Memory B cell (primary cell): Measurements from ENCODE around the gene PTDSS2.
"Not testable (repeated sequence)": the region's sequence is repeated elsewhere in the genome, so short reads cannot be mapped to it uniquely, and the experiment has no call there.

Experiments used
- ATAC-seq: fragments of 150-1000 bp; cut with Tn5 transposase; 2 replicates; pipeline ENCODE4 v1.10.0; 2021; ENCODE audit warnings: low read depth, mild to moderate bottlenecking, moderate library complexity
- DNase-seq, 2 donors: peaks; one replicate each; pipeline ENCODE4 v3.0.0; 2022; ENCODE audit warnings: low spot score in 2 of 2
- H3K27ac Mint-ChIP-seq: one replicate; pipeline ENCODE4 v1.8.0; 2022; ENCODE audit warnings: mild to moderate bottlenecking, moderate library complexity, mixed read lengths
- H3K27me3 Mint-ChIP-seq: one replicate; pipeline ENCODE4 v1.8.0; 2022; ENCODE audit warnings: mixed read lengths
- H3K36me3 Mint-ChIP-seq: one replicate; pipeline ENCODE4 v1.8.0; 2022; ENCODE audit warnings: mild to moderate bottlenecking, mixed read lengths
- H3K4me1 Mint-ChIP-seq: one replicate; pipeline ENCODE4 v1.8.0; 2022; ENCODE audit warnings: mixed read lengths
- H3K4me3 Mint-ChIP-seq: one replicate; pipeline ENCODE4 v1.8.0; 2022; ENCODE audit warnings: mild to moderate bottlenecking, moderate library complexity, mixed read lengths
- H3K9me3 Mint-ChIP-seq: one replicate; pipeline ENCODE4 v1.8.0; 2022; ENCODE audit warnings: mixed read lengths

Gene PTDSS2

DNA sequence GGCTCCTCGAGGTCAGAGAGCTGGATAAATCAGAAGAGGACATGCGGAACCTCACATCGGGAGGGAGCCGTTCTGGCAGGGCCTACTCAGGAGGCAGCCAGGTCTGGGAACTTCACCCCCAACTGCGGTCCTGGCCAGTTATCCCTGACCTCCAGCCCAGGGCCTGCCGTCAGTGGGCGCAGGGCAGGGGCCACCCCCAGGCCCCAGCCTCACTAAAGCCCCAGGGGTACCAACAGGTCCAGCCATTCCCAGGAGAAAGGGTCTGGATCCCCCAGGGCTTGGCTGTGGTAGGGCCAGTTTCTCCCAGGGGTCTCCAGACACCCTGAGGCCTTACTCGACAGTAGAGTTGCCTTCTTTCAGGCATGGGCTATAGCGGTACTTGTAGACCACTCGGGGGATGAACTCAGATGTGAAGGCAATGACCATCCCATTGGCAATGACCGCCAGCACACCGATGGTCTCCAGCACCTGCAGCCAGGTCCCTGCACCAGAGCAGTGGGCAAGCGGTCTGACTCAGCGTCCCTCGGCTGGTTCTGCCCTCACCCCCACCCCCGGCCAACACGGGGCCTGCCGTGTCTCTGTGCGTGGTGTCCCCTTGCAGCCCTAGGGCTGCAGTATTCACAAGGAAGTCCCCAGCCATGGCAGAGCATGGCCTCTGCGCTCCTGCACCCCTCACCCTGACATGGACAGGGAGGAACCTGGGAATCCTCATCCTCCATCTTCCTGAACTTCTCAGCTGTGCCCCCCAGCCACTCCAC is 30.7 kb upstream of the PTDSS2 start:
- peaks cover 14% of the 10 kb centered on the region for H3K4me1 Mint-ChIP-seq
- DNase-seq (peak in 1 of 2 donors; percentile 10), ATAC-seq (no peak)
- no peaks in the 10 kb centered on the region for H3K9me3 Mint-ChIP-seq
- no peak overlapping the region for H3K4me3 Mint-ChIP-seq
- no peak overlapping the region for H3K27ac Mint-ChIP-seq
- peaks cover 4% of the 10 kb centered on the region for H3K36me3 Mint-ChIP-seq
- H3K27me3 Mint-ChIP-seq = no peaks in the 10 kb centered on the region

DNA sequence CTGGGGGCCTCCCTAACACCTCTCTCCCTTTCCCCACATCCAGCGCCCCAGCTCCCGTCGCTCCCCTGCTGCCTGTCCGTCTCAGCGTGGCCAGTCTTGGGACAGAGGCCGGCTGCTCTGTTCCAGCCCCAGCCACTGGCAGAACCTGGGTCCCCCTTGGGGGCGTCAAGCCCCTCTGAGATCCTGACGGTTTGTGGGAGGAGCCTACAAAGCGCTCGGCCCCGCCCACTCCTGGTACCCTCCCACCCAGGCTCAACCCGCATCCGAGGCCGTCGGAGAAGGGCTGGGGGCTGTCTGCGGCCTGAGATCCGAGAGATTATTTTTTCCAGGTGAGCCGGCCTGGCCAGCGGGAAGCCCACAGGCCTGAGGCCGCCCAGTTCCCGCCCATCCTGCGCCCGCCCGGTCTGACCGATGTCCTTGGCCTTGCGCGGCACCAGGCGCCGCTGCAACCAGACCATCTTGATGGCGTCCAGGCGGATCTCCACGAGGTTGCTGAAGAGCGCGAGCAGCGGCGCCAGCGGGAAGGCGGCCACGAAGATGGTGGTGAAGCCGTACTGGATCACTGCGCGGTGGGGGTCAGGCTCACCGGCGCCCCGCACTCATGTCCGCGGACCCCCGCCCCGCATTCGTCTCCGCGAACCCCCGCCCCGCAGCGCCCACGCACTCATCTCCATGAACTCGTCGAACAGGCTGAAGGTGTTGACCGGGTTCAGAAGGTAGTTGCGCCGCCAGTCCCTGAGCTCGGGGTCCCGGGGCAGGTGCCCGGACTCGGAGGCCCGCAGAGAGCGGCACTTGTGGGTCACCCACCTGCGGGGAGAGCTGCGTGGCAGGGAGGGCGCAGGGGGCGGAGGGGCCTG is 29.8 kb upstream of the PTDSS2 start:
- DNase-seq = peak in 1 of 2 donors; percentile 10
- H3K9me3 Mint-ChIP-seq = peaks cover 4% of the 10 kb centered on the region
- no peak for ATAC-seq
- H3K36me3 Mint-ChIP-seq = peaks cover 11% of the 10 kb centered on the region
- H3K4me1 Mint-ChIP-seq = peaks cover 6% of the 10 kb centered on the region
- H3K27ac Mint-ChIP-seq = no peak overlapping the region
- H3K27me3 Mint-ChIP-seq = no peaks in the 10 kb centered on the region
- no peak overlapping the region for H3K4me3 Mint-ChIP-seq

DNA sequence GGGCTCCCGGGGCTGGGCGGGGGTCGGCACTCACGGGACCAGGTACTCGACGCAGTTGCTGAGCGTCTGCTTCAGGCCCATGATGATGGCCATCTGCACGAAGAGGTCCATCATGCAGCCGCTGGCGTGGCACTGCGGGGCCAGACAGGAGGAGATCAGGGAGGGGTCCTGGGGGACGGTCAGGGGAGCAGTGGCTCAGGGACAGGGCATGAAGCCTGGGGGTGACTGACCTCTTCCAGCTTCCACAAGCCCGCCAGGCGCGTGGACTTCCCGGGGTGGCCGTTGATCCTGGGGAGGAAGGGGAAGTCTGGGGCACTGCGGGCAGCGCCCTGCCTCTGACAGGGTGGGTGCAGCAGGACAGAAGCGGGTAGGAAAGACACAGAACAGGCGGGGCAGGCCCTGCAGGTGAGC is 29.2 kb upstream of the PTDSS2 start:
- Mint-ChIP-seq H3K4me3 (no peak overlapping the region), H3K4me1 (peaks cover 3% of the 10 kb centered on the region), H3K36me3 (peaks cover 12% of the 10 kb centered on the region), H3K9me3 (peaks cover 4% of the 10 kb centered on the region), H3K27me3 (no peaks in the 10 kb centered on the region), H3K27ac (no peak overlapping the region)
- DNase-seq (no peak), ATAC-seq (no peak)

DNA sequence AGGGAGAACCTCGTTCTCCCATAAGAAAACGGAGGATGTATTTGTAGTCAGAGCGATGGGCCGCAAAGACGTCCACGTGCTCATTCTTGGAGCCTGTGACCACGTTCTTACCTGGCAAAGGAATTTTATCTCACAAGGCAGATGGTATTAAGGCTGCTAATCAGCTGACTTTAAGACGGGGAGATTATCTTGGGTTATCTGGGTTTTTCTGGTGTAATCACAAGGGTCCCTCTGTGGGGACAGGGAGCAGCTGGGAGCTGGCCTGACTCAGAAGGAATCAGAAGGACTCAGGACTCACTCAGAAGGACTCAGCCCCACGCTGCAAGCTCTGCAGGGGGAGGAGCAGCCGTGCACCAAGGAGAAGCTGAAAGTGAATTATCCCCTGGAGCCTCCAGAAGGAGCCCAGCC is 27.8 kb upstream of the PTDSS2 start:
- H3K4me1 Mint-ChIP-seq = no peaks in the 10 kb centered on the region
- peaks cover 12% of the 10 kb centered on the region for H3K36me3 Mint-ChIP-seq
- H3K9me3 Mint-ChIP-seq = peaks cover 4% of the 10 kb centered on the region
- DNase-seq (peak in 1 of 2 donors; percentile 4), ATAC-seq (no peak)
- H3K27me3 Mint-ChIP-seq = no peaks in the 10 kb centered on the region
- no peak overlapping the region for H3K4me3 Mint-ChIP-seq
- H3K27ac Mint-ChIP-seq = peak overlapping the region; percentile 8

DNA sequence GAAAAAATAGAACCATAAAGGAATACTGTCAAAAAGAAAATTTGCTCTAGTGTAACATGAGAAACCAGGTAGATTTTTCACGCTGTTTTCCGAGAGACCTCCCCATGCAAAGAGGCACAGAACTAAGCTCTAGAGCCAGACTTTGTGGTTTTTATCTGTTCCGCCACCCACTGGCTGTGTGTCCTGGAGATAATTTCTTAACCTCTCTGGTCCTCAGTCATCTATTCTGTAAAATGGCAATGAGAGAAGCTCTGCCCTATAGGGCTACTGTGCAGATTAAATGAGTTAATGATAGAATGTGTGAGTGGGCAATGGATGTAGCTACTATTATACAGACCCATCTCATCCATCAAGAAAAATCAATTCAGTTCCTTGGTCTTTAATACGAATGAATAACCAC is 25.8 kb upstream of the PTDSS2 start:
- DNase-seq = no peak
- Mint-ChIP-seq H3K4me3 (no peak overlapping the region), H3K36me3 (peaks cover 18% of the 10 kb centered on the region)

DNA sequence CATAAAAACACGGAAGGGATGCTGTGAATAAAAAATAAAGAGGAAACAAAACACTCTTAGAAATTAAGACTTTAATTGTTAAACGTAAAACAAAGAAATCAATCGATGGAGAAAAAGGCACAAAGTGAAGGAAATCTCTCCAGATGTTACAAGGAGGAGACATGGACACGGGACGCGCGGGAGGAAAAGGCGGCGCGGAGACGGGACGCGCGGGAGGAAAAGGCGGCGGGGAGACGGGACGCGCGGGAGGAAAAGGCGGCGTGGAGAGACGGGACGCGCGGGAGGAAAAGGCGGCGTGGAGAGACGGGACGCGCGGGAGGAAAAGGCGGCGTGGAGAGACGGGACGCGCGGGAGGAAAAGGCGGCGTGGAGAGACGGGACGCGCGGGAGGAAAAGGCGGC is 25.3 kb upstream of the PTDSS2 start:
- ATAC-seq, H3K9me3 Mint-ChIP-seq, H3K4me3 Mint-ChIP-seq, DNase-seq, H3K27ac Mint-ChIP-seq, H3K27me3 Mint-ChIP-seq, H3K4me1 Mint-ChIP-seq: not testable (repeated sequence)
- H3K36me3 Mint-ChIP-seq = peaks cover 20% of the 10 kb centered on the region

More for the DNA sequence above, 25.8 kb upstream of the PTDSS2 start:
- no peaks in the 10 kb centered on the region for H3K4me1 Mint-ChIP-seq
- no peak for ATAC-seq
- no peak overlapping the region for H3K27ac Mint-ChIP-seq
- peaks cover 4% of the 10 kb centered on the region for H3K9me3 Mint-ChIP-seq
- H3K27me3 Mint-ChIP-seq = no peaks in the 10 kb centered on the region

DNA sequence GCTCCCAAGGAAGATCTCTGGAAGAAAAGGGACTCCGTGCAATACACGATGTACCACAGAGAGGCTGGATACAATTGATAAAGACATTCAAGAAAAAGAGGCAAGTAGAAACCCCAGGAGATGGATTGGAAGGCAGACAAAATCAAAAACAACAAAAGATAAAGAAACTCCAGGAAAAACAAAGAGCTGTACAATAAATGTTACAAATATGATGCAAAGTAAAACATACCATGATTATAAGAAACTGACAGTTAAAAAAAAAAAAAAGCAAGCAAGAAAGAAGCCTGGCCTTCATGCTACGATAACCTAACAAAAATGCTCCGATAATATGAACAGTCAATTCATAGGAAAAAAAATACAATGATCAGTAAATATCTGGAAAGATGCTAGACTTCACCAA is 24.8 kb upstream of the PTDSS2 start:
- no peak overlapping the region for H3K27ac Mint-ChIP-seq
- H3K4me1 Mint-ChIP-seq = no peaks in the 10 kb centered on the region
- H3K4me3 Mint-ChIP-seq = no peak overlapping the region
- no peaks in the 10 kb centered on the region for H3K27me3 Mint-ChIP-seq
- ATAC-seq (no peak), DNase-seq (no peak)
- peaks cover 20% of the 10 kb centered on the region for H3K36me3 Mint-ChIP-seq
- peaks cover 4% of the 10 kb centered on the region for H3K9me3 Mint-ChIP-seq

DNA sequence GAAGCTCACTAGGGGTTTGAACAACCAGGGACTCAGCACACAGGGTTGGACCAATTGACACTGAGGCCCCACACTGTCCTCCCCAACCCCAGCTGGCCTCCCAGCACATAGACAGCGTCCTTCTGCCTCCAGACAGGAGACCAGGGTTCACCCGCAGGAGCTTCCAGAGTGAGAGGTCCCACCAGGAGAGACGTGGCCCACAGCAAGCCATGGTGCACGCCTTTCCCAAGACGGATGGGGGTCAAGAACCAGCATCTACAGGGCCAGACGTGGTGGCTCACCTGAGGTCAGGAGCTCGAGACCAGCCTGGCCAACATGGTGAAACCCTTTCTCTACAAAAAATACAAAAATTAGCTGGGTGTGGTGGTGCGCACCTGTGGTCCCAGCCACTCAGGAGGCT is 23.2 kb upstream of the PTDSS2 start:
- peak in 1 of 2 donors; percentile 6 for DNase-seq
- ATAC-seq = no peak
- H3K4me1 Mint-ChIP-seq = no peaks in the 10 kb centered on the region
- no peak overlapping the region for H3K4me3 Mint-ChIP-seq
- peaks cover 4% of the 10 kb centered on the region for H3K9me3 Mint-ChIP-seq
- H3K27me3 Mint-ChIP-seq = no peaks in the 10 kb centered on the region
- H3K27ac Mint-ChIP-seq = no peak overlapping the region
- H3K36me3 Mint-ChIP-seq = peaks cover 20% of the 10 kb centered on the region

DNA sequence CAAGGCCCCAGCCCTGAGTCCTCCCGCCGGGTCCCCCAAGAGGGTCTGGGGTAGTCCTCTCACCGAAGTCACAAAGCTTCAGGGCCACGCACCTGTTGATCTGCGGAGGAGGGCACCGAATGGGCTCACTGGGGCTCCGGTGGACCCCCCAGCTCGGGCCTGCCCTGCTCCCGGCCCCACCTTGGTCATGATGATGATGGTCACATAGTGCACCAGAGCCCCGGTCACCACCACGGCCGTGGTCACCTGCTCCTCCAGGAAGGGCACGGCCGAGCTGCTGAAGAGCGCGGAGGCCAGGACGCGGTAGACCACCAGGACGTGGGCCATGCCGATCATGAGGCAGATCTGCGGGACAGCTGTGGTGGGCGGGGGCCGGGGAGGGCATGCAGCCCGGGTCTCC is 21.8 kb upstream of the PTDSS2 start:
- Mint-ChIP-seq H3K36me3 (peaks cover 21% of the 10 kb centered on the region), H3K4me3 (no peak overlapping the region), H3K27me3 (no peaks in the 10 kb centered on the region), H3K27ac (no peak overlapping the region), H3K4me1 (no peaks in the 10 kb centered on the region), H3K9me3 (peaks cover 4% of the 10 kb centered on the region)
- ATAC-seq (no peak), DNase-seq (no peak)

DNA sequence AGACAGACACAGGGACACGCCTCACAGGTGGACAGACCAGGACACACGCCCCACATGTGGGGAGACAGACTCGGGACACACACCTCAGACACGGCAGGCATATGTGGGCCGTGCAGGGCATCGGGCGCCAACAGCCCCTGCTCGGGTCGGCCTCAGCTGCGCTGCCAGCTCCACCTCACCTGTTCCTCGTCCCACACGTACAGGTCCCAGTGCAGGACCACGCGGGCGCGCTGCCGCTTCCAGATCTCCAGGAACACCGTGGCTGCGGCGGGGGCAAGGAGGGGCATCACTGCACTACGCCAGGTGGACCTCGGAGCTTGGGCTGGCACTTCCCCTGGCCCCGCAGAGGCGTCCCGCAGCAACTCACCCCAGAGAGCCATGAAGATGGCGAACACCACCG is 20.7 kb upstream of the PTDSS2 start:
- ATAC-seq = no peak
- no peaks in the 10 kb centered on the region for H3K27me3 Mint-ChIP-seq
- H3K36me3 Mint-ChIP-seq = peaks cover 19% of the 10 kb centered on the region
- no peaks in the 10 kb centered on the region for H3K4me1 Mint-ChIP-seq
- no peak for DNase-seq
- no peak overlapping the region for H3K27ac Mint-ChIP-seq
- H3K4me3 Mint-ChIP-seq = no peak overlapping the region
- H3K9me3 Mint-ChIP-seq = peaks cover 4% of the 10 kb centered on the region

DNA sequence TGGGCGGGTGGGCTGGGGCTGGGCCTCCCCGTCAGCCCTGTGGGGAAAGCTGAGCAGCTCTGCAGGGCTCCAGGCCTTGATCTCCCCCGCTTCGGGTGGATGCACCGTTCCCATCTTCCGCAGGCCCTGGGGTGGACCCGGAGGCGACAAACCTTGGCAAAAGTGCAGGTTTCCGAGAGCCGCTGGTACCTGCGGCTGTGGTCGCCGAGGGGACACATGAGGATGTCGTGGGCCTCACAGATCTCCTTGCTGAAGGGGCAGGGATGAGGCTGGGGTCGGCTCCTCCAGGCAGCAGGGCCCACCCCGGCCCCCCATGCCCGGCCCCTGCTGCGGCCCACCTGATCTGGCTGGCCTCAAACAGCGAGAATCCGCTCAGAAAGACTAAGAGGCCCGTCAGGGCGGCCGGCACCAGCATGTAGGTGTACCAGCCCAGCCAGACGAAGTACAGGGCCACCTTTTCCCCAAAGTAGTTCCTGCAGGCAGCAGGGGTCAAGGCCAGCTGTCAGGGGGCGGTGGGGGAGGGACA is 20.1 kb upstream of the PTDSS2 start:
- ATAC-seq = no peak
- Mint-ChIP-seq H3K27me3 (no peaks in the 10 kb centered on the region), H3K4me3 (no peak overlapping the region), H3K36me3 (peaks cover 15% of the 10 kb centered on the region), H3K27ac (no peak overlapping the region), H3K4me1 (peaks cover 3% of the 10 kb centered on the region), H3K9me3 (peaks cover 2% of the 10 kb centered on the region)
- no peak for DNase-seq

DNA sequence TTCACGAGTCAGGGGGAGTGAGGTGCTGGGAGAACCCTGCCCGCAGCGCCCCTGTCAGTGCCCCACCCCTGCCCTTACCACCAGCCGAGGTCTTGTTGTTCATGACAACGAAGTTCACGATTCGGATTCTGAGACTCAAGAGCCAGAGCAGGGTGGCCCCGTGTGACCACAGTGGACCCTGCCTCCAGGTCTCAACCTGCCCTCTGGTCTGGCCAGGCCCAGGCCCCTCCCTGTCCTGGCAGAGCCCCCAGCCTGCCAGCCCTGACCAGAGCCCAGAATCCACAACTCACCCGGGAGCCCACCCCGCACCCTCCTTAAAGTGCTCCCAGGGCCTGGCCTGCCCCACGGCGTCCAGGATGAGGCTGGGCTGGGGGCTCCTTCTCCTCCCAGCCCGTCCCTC is 18.2 kb upstream of the PTDSS2 start:
- ATAC-seq (no peak), DNase-seq (no peak)
- H3K36me3 Mint-ChIP-seq = peaks cover 13% of the 10 kb centered on the region
- no peaks in the 10 kb centered on the region for H3K9me3 Mint-ChIP-seq
- H3K27me3 Mint-ChIP-seq = no peaks in the 10 kb centered on the region
- peaks cover 6% of the 10 kb centered on the region for H3K4me1 Mint-ChIP-seq
- no peak overlapping the region for H3K27ac Mint-ChIP-seq
- H3K4me3 Mint-ChIP-seq = no peak overlapping the region

DNA sequence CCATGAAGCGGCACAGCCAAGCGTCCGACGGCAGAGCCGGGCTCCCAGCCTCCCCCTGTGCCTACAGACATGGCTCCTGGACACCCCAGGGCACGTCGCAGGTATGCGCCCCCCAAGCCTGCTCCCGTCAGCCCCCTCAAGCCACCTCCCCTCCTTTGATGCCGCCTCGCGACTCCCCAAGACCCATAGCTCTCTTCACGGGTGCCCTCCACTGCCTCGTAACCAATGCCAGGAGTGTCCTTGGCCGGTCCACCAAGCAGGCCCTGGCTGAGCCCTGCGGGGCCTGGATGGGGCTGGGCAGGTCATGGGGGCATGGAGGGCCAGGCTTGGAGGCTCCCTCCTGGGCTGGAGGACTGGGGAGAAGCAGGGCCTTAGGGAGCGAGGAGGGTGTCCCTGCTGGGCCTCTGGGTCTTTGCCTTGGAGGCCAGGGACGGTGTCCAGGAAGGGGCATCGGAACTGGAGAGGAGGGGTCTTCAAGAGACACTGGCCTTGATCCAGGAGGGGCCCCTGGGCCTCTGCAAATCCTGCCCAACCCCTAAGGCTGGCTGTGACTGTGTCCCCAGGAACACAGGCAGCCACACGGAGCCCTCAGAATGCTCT is 17.5 kb upstream of the PTDSS2 start:
- peaks cover 10% of the 10 kb centered on the region for H3K4me1 Mint-ChIP-seq
- H3K36me3 Mint-ChIP-seq = peaks cover 12% of the 10 kb centered on the region
- no peak overlapping the region for H3K4me3 Mint-ChIP-seq
- DNase-seq (no peak), ATAC-seq (no peak)
- H3K27me3 Mint-ChIP-seq = no peaks in the 10 kb centered on the region
- H3K27ac Mint-ChIP-seq = no peak overlapping the region
- no peaks in the 10 kb centered on the region for H3K9me3 Mint-ChIP-seq

DNA sequence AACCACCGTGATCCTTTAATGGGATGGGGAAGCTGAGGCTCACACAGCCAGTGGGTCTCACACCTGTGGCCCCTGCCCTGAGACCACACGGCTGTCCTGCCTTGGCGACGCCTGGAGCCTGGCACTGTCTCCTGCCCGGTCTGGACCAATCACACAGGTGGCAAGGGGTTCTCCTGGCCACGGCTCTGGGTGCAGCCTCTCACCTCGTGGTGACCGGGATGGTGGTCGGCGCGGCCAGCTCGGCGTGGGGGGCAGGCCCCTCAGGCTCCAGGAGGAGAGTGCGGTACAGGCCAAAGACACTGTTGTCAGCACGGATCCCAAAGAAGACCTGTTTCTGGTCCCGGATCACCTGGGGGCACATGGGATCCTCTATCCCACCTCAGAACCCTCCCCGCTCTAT is 17.0 kb upstream of the PTDSS2 start:
- H3K27ac Mint-ChIP-seq = no peak overlapping the region
- H3K9me3 Mint-ChIP-seq = no peaks in the 10 kb centered on the region
- H3K4me1 Mint-ChIP-seq = peaks cover 10% of the 10 kb centered on the region
- H3K36me3 Mint-ChIP-seq = peaks cover 11% of the 10 kb centered on the region
- DNase-seq = no peak
- no peak overlapping the region for H3K4me3 Mint-ChIP-seq
- no peaks in the 10 kb centered on the region for H3K27me3 Mint-ChIP-seq
- no peak for ATAC-seq
